Measurements from ENCODE around the gene MYO3B.

DNA sequence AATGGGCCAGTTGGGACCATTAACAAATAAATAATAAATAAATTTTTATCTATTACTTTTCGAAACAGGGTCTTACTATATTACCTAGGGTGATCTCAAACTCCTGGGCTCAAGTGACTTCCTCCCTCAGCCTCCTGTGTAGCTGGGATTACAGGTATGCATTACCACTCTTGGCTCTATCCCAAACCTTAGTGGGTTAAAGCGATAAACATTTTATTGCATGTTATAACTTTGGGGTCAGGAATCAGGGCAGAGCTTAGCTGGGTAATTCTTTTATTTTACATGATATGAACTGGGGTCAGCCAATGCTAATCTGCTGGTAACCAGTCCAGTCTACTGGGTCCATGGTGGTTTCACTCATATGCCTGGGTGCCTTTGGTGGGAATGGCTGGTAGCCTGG lies 127.8 kb downstream of the MYO3B start:
- TF ChIP-seq, protein P1, sequence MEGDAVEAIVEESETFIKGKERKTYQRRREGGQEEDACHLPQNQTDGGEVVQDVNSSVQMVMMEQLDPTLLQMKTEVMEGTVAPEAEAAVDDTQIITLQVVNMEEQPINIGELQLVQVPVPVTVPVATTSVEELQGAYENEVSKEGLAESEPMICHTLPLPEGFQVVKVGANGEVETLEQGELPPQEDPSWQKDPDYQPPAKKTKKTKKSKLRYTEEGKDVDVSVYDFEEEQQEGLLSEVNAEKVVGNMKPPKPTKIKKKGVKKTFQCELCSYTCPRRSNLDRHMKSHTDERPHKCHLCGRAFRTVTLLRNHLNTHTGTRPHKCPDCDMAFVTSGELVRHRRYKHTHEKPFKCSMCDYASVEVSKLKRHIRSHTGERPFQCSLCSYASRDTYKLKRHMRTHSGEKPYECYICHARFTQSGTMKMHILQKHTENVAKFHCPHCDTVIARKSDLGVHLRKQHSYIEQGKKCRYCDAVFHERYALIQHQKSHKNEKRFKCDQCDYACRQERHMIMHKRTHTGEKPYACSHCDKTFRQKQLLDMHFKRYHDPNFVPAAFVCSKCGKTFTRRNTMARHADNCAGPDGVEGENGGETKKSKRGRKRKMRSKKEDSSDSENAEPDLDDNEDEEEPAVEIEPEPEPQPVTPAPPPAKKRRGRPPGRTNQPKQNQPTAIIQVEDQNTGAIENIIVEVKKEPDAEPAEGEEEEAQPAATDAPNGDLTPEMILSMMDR (IDR thresholded peaks at IDR 0.05) = no peak
- no peak for TF ChIP-seq POLR2A (IDR thresholded peaks at IDR 0.05)
